Lower lobe of right lung (tissue), 2 donors: ENCODE measurements around the gene RASAL2. TPM values are rescaled to one million over a fixed set of nuclear protein-coding genes. Genes with fewer than 3 reads are reported as not detected.
A peak's percentile ranks its signal among the peaks of the same experiment; 100 is the strongest.

Experiments used
- ATAC-seq, 2 donors: fragments of 200-7000 bp; cut with Tn5 transposase; one replicate each; pipeline ENCODE4 v1.9.1; 2020 to 2022; ENCODE audit warnings: mild to moderate bottlenecking in 2 of 2, moderate library complexity in 2 of 2
- DNase-seq: peaks from one replicate; pipeline ENCODE4 v3.0.0-alpha.2; 2020
- H3K27ac ChIP-seq: fragments of 200-600 bp; one replicate; pipeline ENCODE4 v1.8.0; 2022
- H3K27me3 ChIP-seq: fragments of 200-600 bp; one replicate; pipeline ENCODE4 v1.8.0; 2022; ENCODE audit warnings: low read depth
- H3K36me3 ChIP-seq: fragments of 200-600 bp; one replicate; pipeline ENCODE4 v1.8.0; 2022; ENCODE audit warnings: mild to moderate bottlenecking
- H3K4me1 ChIP-seq: fragments of 200-600 bp; one replicate; pipeline ENCODE4 v1.8.0; 2022
- H3K4me3 ChIP-seq: fragments of 200-600 bp; one replicate; pipeline ENCODE4 v1.8.0; 2022; ENCODE audit warnings: mild to moderate bottlenecking
- H3K9me3 ChIP-seq: fragments of 200-600 bp; one replicate; pipeline ENCODE4 v1.8.0; 2022
- intact Hi-C: fragments of 100-400 bp; cut with DNase I; formaldehyde crosslinking; loops from one replicate; pipeline ENCODE4 v1.11.0; 2022
- total RNA-seq: library from RNA; stranded (reverse); fragmentation: NEBNext Ultra II Directional; extraction: Animal tissue kit (Norgen Biotek cat#: 25700); gene quantifications from one replicate; pipeline ENCODE4 v1.2.1, GENCODE V29; 2021
- TF ChIP-seq, protein P1 (sequence below): fragments of 200-600 bp; IDR thresholded peaks from one replicate; pipeline ENCODE4 v1.8.0; 2022; ENCODE audit warnings: antibody characterized with exemption, mild to moderate bottlenecking
- donor health status: DM: no; HTN: yes; CAD: no; lungs with severe emphysema.

Gene RASAL2
- total RNA-seq, 1 donor from 2014 or later, result 48.3 TPM

- H3K4me1 ChIP-seq, result no peaks in the 10 kb centered on the region
- ATAC-seq (no peak), DNase-seq (no peak)
- no peaks in the 10 kb centered on the region for H3K27me3 ChIP-seq
- no peak overlapping the region for H3K4me3 ChIP-seq
- TF ChIP-seq, protein P1, sequence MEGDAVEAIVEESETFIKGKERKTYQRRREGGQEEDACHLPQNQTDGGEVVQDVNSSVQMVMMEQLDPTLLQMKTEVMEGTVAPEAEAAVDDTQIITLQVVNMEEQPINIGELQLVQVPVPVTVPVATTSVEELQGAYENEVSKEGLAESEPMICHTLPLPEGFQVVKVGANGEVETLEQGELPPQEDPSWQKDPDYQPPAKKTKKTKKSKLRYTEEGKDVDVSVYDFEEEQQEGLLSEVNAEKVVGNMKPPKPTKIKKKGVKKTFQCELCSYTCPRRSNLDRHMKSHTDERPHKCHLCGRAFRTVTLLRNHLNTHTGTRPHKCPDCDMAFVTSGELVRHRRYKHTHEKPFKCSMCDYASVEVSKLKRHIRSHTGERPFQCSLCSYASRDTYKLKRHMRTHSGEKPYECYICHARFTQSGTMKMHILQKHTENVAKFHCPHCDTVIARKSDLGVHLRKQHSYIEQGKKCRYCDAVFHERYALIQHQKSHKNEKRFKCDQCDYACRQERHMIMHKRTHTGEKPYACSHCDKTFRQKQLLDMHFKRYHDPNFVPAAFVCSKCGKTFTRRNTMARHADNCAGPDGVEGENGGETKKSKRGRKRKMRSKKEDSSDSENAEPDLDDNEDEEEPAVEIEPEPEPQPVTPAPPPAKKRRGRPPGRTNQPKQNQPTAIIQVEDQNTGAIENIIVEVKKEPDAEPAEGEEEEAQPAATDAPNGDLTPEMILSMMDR, result no peak
- H3K27ac ChIP-seq, result no peak overlapping the region
- H3K9me3 ChIP-seq, result no peaks in the 10 kb centered on the region
- no peaks in the 10 kb centered on the region for H3K36me3 ChIP-seq
- intact Hi-C loops, result no loop called here
Measured at GRCh38 chr1:178506177-178506576, 412.3 kb downstream of the RASAL2 start.

GRCh38 chr1:178506669-178507068, 412.8 kb downstream of the RASAL2 start:
- no peaks in the 10 kb centered on the region for H3K4me1 ChIP-seq
- H3K27ac ChIP-seq, result no peak overlapping the region
- H3K9me3 ChIP-seq, result no peaks in the 10 kb centered on the region
- no peak overlapping the region for H3K4me3 ChIP-seq
- H3K36me3 ChIP-seq, result no peaks in the 10 kb centered on the region
- ATAC-seq (no peak), DNase-seq (no peak)
- TF ChIP-seq, protein P1, result no peak
- no peaks in the 10 kb centered on the region for H3K27me3 ChIP-seq
- intact Hi-C loops, result no loop called here

DNA sequence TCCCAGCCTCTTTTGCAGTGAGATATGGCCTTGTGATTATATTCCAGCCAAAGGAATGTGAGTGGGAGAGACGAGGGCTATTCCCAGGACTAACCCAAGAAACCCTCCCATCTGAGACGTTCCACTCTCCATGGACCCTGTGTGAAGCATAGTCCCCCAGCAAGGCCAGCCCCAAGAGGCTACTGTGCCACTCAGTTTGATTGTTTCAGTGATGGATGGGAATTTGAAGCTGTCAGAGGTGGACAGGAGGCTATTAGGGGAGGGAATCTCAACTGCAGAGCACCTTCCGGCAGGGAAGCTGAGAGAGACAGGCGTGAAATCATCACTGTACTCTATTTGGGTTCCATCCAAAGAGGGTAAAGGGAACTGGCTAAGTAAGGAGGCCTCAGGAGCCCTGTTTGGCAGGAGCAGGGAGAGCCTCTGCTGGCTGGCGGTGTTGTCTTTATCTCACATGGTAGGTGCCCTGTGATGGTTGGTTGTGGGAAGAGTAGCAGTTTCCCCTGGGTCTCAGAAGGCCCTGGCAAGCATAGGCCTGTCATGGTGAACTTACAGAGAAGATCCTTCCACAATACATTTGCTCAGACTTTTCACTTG, 415.6 kb downstream of the RASAL2 start:
- Histone ChIP-seq H3K27ac (no peak overlapping the region), H3K4me1 (peaks cover 5% of the 10 kb centered on the region), H3K36me3 (no peaks in the 10 kb centered on the region), H3K9me3 (no peaks in the 10 kb centered on the region), H3K27me3 (no peaks in the 10 kb centered on the region), H3K4me3 (no peak overlapping the region)
- intact Hi-C loops, result no loop called here
- DNase-seq, result no peak
- no peak for ATAC-seq
- TF ChIP-seq, protein P1, result no peak

DNA sequence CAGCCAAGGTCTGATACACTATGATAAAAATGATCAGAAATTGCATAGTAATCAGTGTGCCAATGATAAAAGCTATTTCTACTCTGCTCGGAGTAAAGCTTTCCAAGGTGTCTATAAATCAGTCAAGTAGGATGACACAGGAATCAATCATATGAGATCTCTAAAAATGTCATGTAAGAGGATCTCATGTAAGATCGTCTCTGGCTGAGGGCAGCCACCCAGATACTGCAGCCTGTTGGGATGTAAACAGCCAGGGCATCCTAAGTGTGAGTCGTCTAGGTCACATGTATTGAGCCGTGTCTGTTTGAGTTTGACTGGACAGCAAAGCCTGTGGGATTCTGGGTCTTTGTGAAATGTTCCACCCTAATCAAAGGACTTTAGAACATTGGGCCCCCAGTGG, 416.3 kb downstream of the RASAL2 start:
- ATAC-seq, result no peak
- no peak for DNase-seq
- H3K36me3 ChIP-seq, result no peaks in the 10 kb centered on the region
- peaks cover 5% of the 10 kb centered on the region for H3K4me1 ChIP-seq
- H3K4me3 ChIP-seq, result no peak overlapping the region
- no peak overlapping the region for H3K27ac ChIP-seq
- TF ChIP-seq, protein P1, result no peak
- no peaks in the 10 kb centered on the region for H3K9me3 ChIP-seq
- intact Hi-C loops, result no loop called here
- H3K27me3 ChIP-seq, result no peaks in the 10 kb centered on the region

GRCh38 chr1:178512566-178513277, 418.8 kb downstream of the RASAL2 start, which contains the start of gene TEX35:
Gene TEX35 (plus strand): TSS chr1:178513109. CDS start chr1:178513189, 80 bp downstream.
- DNase-seq, result no peak

More at GRCh38 chr1:178512566-178513277, 418.8 kb downstream of the RASAL2 start, which contains the start of gene TEX35:
- TF ChIP-seq, protein P1, result no peak
- Histone ChIP-seq H3K9me3 (no peaks in the 10 kb centered on the region), H3K36me3 (no peaks in the 10 kb centered on the region), H3K27me3 (no peaks in the 10 kb centered on the region), H3K27ac (no peak within 1 kb of the TSS), H3K4me3 (no peak within 1 kb of the TSS), H3K4me1 (peaks cover 5% of the 10 kb centered on the region)
- peak in 1 of 2 donors; percentile 8 for ATAC-seq
- intact Hi-C loops, result no loop called here
